Spleen (tissue), 7 donors: ENCODE measurements around the gene AGBL1.

ENCODE experiments used
- POLR2A ChIP-seq, 3 donors: fragments of 450-650 bp; IDR thresholded peaks; one replicate each; pipeline ENCODE4 v1.5.1; 2017; ENCODE audit warnings: antibody characterized with exemption in 3 of 3, mild to moderate bottlenecking in 1 of 3
- POLR2AphosphoS5 ChIP-seq, 3 donors: sonication (generic); formaldehyde crosslinking; IDR thresholded peaks; one replicate each; pipeline ENCODE4 v1.5.1; 2017; ENCODE audit warnings: antibody characterized with exemption in 3 of 3
- TF ChIP-seq, protein P1 (sequence below), 11 experiments: fragments of 200-600 bp in 7 of 11; fragments of 450-650 bp in 4 of 11; sonication (generic) in 4 of 11; IDR thresholded peaks in 8 of 11; conservative IDR thresholded peaks in 3 of 11; 1 replicate in 7 of 11; 2 replicates in 4 of 11; pipeline versions ENCODE4 v1.4.0 to v1.8.0; 2016 to 2021; ENCODE audit warnings: antibody characterized with exemption in 11 of 11, inconsistent platforms in 4 of 11, mild to moderate bottlenecking in 1 of 11
- donor health status: DM: no; HTN: no; CAD: no; lungs with moderate emphysema.
- donor health status: DM: no; HTN: no; CAD: no.
- donor health status: DM: no; HTN: no; CAD: no.

DNA sequence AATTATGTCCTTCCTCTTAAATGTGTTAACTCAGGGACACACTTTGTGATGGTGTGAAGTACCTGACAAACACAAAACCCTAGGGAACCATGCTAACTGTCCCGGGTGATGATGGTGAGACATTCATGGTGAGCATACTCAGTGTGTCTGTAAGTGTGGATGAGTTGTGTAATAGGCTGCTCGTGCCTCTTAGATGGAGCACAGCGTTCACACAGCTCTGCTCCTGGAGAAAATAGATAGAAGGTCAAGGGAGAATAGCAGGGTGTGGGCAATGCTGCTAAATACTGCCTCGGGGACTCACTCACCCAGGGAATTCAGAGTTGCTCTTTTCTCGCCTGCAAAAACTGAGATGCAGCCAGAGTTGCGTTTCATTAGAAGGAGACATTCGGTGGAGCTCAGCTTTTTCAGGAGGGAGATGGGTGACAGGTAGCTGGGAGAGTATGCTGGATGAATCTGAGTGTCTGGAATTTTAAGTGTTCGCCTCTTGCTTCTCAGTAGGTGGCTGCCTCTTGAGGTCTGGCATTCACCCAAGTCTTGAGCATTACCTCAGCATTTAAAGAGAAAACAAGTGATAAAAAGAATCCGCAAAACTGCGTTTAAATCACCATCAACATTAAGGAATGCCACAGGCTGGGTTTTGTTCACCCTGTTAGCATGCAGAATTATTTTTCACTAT is 813.2 kb downstream of the AGBL1 start:
- TF ChIP-seq POLR2AphosphoS5 (IDR thresholded peaks at IDR 0.05) (no peak), POLR2A (IDR thresholded peaks at IDR 0.05) (no peak)
- TF ChIP-seq, protein P1, sequence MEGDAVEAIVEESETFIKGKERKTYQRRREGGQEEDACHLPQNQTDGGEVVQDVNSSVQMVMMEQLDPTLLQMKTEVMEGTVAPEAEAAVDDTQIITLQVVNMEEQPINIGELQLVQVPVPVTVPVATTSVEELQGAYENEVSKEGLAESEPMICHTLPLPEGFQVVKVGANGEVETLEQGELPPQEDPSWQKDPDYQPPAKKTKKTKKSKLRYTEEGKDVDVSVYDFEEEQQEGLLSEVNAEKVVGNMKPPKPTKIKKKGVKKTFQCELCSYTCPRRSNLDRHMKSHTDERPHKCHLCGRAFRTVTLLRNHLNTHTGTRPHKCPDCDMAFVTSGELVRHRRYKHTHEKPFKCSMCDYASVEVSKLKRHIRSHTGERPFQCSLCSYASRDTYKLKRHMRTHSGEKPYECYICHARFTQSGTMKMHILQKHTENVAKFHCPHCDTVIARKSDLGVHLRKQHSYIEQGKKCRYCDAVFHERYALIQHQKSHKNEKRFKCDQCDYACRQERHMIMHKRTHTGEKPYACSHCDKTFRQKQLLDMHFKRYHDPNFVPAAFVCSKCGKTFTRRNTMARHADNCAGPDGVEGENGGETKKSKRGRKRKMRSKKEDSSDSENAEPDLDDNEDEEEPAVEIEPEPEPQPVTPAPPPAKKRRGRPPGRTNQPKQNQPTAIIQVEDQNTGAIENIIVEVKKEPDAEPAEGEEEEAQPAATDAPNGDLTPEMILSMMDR (IDR thresholded peaks at IDR 0.05 in 8 of 11, conservative IDR thresholded peaks at IDR 0.05 in 3 of 11): no peak
